Astrocyte (in vitro differentiated cells and primary cell): ENCODE data around the gene CDO1. TPM values are rescaled to one million over a fixed set of nuclear protein-coding genes. Genes with fewer than 3 reads are reported as not detected.

Experiments
- DNase-seq: peaks from one replicate; pipeline ENCODE4 v3.0.0-alpha.2; 2010; ENCODE audit warnings: low read depth
- FAIRE-seq: peaks from 2 replicates; lab custom pipeline; 2011; peaks lifted over from hg19 to GRCh38; lab: Jason Lieb, UNC
- H2AFZ ChIP-seq: 2 replicates; pipeline ENCODE4 v1.6.0; 2012; ENCODE audit warnings: low read depth, low read length, inconsistent platforms
- H3K27ac ChIP-seq: 2 replicates; pipeline ENCODE4 v1.5.1; 2011; ENCODE audit warnings: low read depth, low read length, inconsistent platforms
- H3K27me3 ChIP-seq: 2 replicates; pipeline ENCODE4 v1.6.0; 2011; ENCODE audit warnings: low read length, inconsistent platforms; ENCODE audit not compliant: insufficient read depth
- H3K36me3 ChIP-seq: 2 replicates; pipeline ENCODE4 v1.5.1; 2011; ENCODE audit warnings: low read length, inconsistent platforms; ENCODE audit not compliant: insufficient read depth
- H3K4me1 ChIP-seq: 2 replicates; pipeline ENCODE4 v1.5.1; 2011; ENCODE audit warnings: low read length, inconsistent platforms; ENCODE audit not compliant: insufficient read depth
- H3K4me2 ChIP-seq: 2 replicates; pipeline ENCODE4 v1.6.0; 2012; ENCODE audit warnings: low read length, inconsistent platforms
- H3K4me3 ChIP-seq: 2 replicates; pipeline ENCODE4 v1.5.1; 2011; ENCODE audit warnings: low read depth, mild to moderate bottlenecking, low read length, inconsistent platforms; ENCODE audit not compliant: insufficient read depth
- H3K79me2 ChIP-seq: 2 replicates; pipeline ENCODE4 v1.6.0; 2012; ENCODE audit warnings: mild to moderate bottlenecking, low read length, inconsistent platforms; ENCODE audit not compliant: insufficient read depth
- H3K9ac ChIP-seq: 2 replicates; pipeline ENCODE4 v1.6.0; 2012; ENCODE audit warnings: mild to moderate bottlenecking, low read length, inconsistent platforms
- H3K9me3 ChIP-seq: 2 replicates; pipeline ENCODE4 v1.5.1; 2012; ENCODE audit warnings: low read depth, mild to moderate bottlenecking, low read length, inconsistent platforms; ENCODE audit not compliant: insufficient read depth
- H4K20me1 ChIP-seq: 2 replicates; pipeline ENCODE4 v1.6.0; 2012; ENCODE audit warnings: low read length, inconsistent platforms; ENCODE audit not compliant: insufficient read depth
- H3K27ac Mint-ChIP-seq: one replicate; pipeline ENCODE4 v1.8.0; 2021; ENCODE audit warnings: mild to moderate bottlenecking, mixed read lengths; ENCODE audit not compliant: unreplicated experiment
- H3K27me3 Mint-ChIP-seq: one replicate; pipeline ENCODE4 v1.8.0; 2021; ENCODE audit warnings: low read depth, mixed read lengths; ENCODE audit not compliant: unreplicated experiment
- H3K36me3 Mint-ChIP-seq: one replicate; pipeline ENCODE4 v1.8.0; 2021; ENCODE audit warnings: low read depth, mixed read lengths; ENCODE audit not compliant: unreplicated experiment
- H3K4me1 Mint-ChIP-seq: one replicate; pipeline ENCODE4 v1.8.0; 2021; ENCODE audit warnings: low read depth, mixed read lengths; ENCODE audit not compliant: unreplicated experiment
- H3K4me3 Mint-ChIP-seq: one replicate; pipeline ENCODE4 v1.8.0; 2021; ENCODE audit warnings: mild to moderate bottlenecking, moderate library complexity, mixed read lengths; ENCODE audit not compliant: unreplicated experiment
- H3K9me3 Mint-ChIP-seq: one replicate; pipeline ENCODE4 v1.8.0; 2021; ENCODE audit warnings: mild to moderate bottlenecking, mixed read lengths; ENCODE audit not compliant: unreplicated experiment
- CTCF ChIP-seq: IDR thresholded peaks from 2 replicates; pipeline ENCODE4 v1.5.1; 2011; ENCODE audit warnings: low read depth, mild to moderate bottlenecking, inconsistent platforms, low read length, moderate library complexity; ENCODE audit not compliant: insufficient read depth
- EZH2 ChIP-seq: IDR thresholded peaks from 2 replicates; pipeline ENCODE4 v1.6.1; 2012; ENCODE audit warnings: mild to moderate bottlenecking, low read length, inconsistent platforms; ENCODE audit not compliant: insufficient read depth
- total RNA-seq: library from RNA; stranded (reverse); gene quantifications from 2 replicates; pipeline ENCODE4 v1.2.1, GENCODE V29; 2021

CDO1 gene
- total RNA-seq, 1 donor from 2014 or later, result 6.1 TPM

GRCh38 chr5:115807654-115808052, 8.8 kb downstream of the CDO1 start:
- Histone ChIP-seq H3K27ac (no peak overlapping the region), H4K20me1 (no peaks in the 10 kb centered on the region), H3K79me2 (no peaks in the 10 kb centered on the region), H3K9ac (no peak overlapping the region), H3K4me3 (no peak overlapping the region), H3K27me3 (no peaks in the 10 kb centered on the region), H3K9me3 (no peaks in the 10 kb centered on the region), H3K4me1 (no peaks in the 10 kb centered on the region), H2AFZ (no peak overlapping the region), H3K36me3 (no peaks in the 10 kb centered on the region), H3K4me2 (no peak overlapping the region)
- TF ChIP-seq CTCF (no peak), EZH2 (no peak)
- H3K4me1 Mint-ChIP-seq, result peaks cover 3% of the 10 kb centered on the region
- H3K4me3 Mint-ChIP-seq, result no peak overlapping the region
- DNase-seq, result no peak
- no peak for FAIRE-seq
- no peaks in the 10 kb centered on the region for H3K9me3 Mint-ChIP-seq
- H3K27me3 Mint-ChIP-seq, result no peaks in the 10 kb centered on the region
- H3K27ac Mint-ChIP-seq, result no peak overlapping the region
- no peaks in the 10 kb centered on the region for H3K36me3 Mint-ChIP-seq

- H3K4me1 Mint-ChIP-seq, result peaks cover 3% of the 10 kb centered on the region
- H3K27me3 Mint-ChIP-seq, result no peaks in the 10 kb centered on the region
- H3K36me3 Mint-ChIP-seq, result no peaks in the 10 kb centered on the region
- no peaks in the 10 kb centered on the region for H3K36me3 ChIP-seq
- TF ChIP-seq EZH2, result no peak
- no peak for TF ChIP-seq CTCF
- H2AFZ ChIP-seq, result no peak overlapping the region
- no peaks in the 10 kb centered on the region for H3K4me1 ChIP-seq
- DNase-seq (no peak), FAIRE-seq (no peak)
- H3K9ac ChIP-seq, result no peak overlapping the region
- no peaks in the 10 kb centered on the region for H4K20me1 ChIP-seq
- no peak overlapping the region for H3K27ac Mint-ChIP-seq
- H3K4me2 ChIP-seq, result no peak overlapping the region
- no peaks in the 10 kb centered on the region for H3K9me3 ChIP-seq
- H3K4me3 ChIP-seq, result no peak overlapping the region
- H3K9me3 Mint-ChIP-seq, result no peaks in the 10 kb centered on the region
- no peak overlapping the region for H3K4me3 Mint-ChIP-seq
- no peaks in the 10 kb centered on the region for H3K27me3 ChIP-seq
- H3K79me2 ChIP-seq, result no peaks in the 10 kb centered on the region
- no peak overlapping the region for H3K27ac ChIP-seq
Observed at GRCh38 chr5:115806986-115807653, 9.3 kb downstream of the CDO1 start.

GRCh38 chr5:115801984-115802383, 14.5 kb downstream of the CDO1 start:
- no peak overlapping the region for H3K4me3 ChIP-seq
- FAIRE-seq (no peak), DNase-seq (no peak)
- H3K9me3 ChIP-seq, result no peaks in the 10 kb centered on the region
- Mint-ChIP-seq H3K27ac (no peak overlapping the region), H3K4me3 (no peak overlapping the region), H3K4me1 (no peaks in the 10 kb centered on the region), H3K36me3 (no peaks in the 10 kb centered on the region), H3K9me3 (no peaks in the 10 kb centered on the region), H3K27me3 (no peaks in the 10 kb centered on the region)
- H3K4me1 ChIP-seq, result no peaks in the 10 kb centered on the region
- H4K20me1 ChIP-seq, result no peaks in the 10 kb centered on the region
- H3K4me2 ChIP-seq, result no peak overlapping the region
- H3K79me2 ChIP-seq, result no peaks in the 10 kb centered on the region
- H2AFZ ChIP-seq, result no peak overlapping the region
- no peaks in the 10 kb centered on the region for H3K36me3 ChIP-seq
- no peaks in the 10 kb centered on the region for H3K27me3 ChIP-seq
- H3K9ac ChIP-seq, result no peak overlapping the region
- TF ChIP-seq CTCF (no peak), EZH2 (no peak)
- no peak overlapping the region for H3K27ac ChIP-seq
